ENCODE measurements around the gene CRIP1. TPM values are rescaled to one million over a fixed set of nuclear protein-coding genes. Genes with fewer than 3 reads are reported as not detected.

CRIP1 gene
- total and polyA plus RNA-seq, 8 donors: 3.5 to 149 (median 60.1) TPM; not detected in 1

GRCh38 chr14:105469456-105470349 is 17.0 kb upstream of the CRIP1 start:
- TF ChIP-seq, protein P1, sequence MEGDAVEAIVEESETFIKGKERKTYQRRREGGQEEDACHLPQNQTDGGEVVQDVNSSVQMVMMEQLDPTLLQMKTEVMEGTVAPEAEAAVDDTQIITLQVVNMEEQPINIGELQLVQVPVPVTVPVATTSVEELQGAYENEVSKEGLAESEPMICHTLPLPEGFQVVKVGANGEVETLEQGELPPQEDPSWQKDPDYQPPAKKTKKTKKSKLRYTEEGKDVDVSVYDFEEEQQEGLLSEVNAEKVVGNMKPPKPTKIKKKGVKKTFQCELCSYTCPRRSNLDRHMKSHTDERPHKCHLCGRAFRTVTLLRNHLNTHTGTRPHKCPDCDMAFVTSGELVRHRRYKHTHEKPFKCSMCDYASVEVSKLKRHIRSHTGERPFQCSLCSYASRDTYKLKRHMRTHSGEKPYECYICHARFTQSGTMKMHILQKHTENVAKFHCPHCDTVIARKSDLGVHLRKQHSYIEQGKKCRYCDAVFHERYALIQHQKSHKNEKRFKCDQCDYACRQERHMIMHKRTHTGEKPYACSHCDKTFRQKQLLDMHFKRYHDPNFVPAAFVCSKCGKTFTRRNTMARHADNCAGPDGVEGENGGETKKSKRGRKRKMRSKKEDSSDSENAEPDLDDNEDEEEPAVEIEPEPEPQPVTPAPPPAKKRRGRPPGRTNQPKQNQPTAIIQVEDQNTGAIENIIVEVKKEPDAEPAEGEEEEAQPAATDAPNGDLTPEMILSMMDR (IDR thresholded peaks at IDR 0.05): no peak
- TF ChIP-seq POLR2AphosphoS5 (IDR thresholded peaks at IDR 0.05): peak in 1 of 3 donors; percentile 7
- peaks cover 0 to 16% (median 0%) of the 10 kb centered on the region in 3 donors for H3K27me3 ChIP-seq
- intact Hi-C loops (cut with DNase I; ENCODE audit: low total_unique reads): no loop called here
- H3K4me1 ChIP-seq: peaks cover 41 to 79% (median 69%) of the 10 kb centered on the region in 4 donors
- no peaks in the 10 kb centered on the region for H3K9me3 ChIP-seq
- peak overlapping the region; percentile 32 to 90 (median 61) for H3K27ac ChIP-seq
- no peak overlapping the region for H3K4me3 ChIP-seq
- WGBS, 5 donors: 60 to 88% (median 64%) methylated on average over 20 to 54 of the region's 54 CpGs
- H3K36me3 ChIP-seq: peaks cover 15 to 63% (median 54%) of the 10 kb centered on the region in 4 donors
- peak; percentile 57 to 94 for DNase-seq

- TF ChIP-seq POLR2A (IDR thresholded peaks at IDR 0.05): no peak
- TF ChIP-seq POLR2AphosphoS5 (IDR thresholded peaks at IDR 0.05): no peak
- TF ChIP-seq EP300 (IDR thresholded peaks at IDR 0.05): no peak
- TF ChIP-seq, protein P1 (IDR thresholded peaks at IDR 0.05): no peak
- intact Hi-C loops (cut with DNase I; ENCODE audit: low total_unique reads): no loop called here
- peak in 1 of 2 donors; percentile 45 for DNase-seq
- peak overlapping the region in 2 of 5 donors; percentile 84 to 90 for H3K27ac ChIP-seq
- H3K9me3 ChIP-seq: no peaks in the 10 kb centered on the region
- peaks cover 10 to 54% (median 45%) of the 10 kb centered on the region in 4 donors for H3K36me3 ChIP-seq
- H3K27me3 ChIP-seq: peaks cover 0 to 25% (median 0%) of the 10 kb centered on the region in 3 donors
- 79 to 92% (median 86%) methylated on average over 25 to 34 of the region's 34 CpGs for WGBS, 5 donors
- H3K4me3 ChIP-seq: no peak overlapping the region
- peaks cover 47 to 88% (median 78%) of the 10 kb centered on the region in 4 donors for H3K4me1 ChIP-seq
Observed at GRCh38 chr14:105470350-105471296, 16.1 kb upstream of the CRIP1 start.

DNA sequence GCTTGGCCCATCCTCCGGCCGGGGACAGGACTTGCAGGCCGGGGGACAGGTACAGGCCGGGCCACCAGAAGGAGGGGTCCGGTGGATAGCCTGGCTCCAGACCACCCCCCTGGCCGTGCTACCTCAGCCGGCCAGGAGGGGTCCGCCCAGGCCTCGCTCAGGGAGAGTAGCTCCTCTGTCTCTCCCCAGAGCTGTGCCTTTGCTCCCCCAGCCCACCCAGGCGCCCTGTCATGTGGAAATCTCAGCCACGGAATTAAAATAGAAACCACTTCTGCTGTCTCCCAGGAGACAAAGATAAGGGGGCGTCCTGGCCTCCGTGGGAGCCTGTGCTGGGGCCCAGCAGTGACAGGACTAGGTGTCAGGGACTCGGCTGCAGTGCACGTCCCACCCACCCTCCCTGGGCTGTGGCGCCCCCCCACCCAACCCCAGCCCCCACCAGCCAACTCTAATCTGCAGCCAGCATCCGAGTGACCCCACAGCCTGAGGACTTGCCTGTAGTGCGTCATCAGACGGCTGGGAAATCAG is 15.3 kb upstream of the CRIP1 start:
- TF ChIP-seq POLR2A (IDR thresholded peaks at IDR 0.05) (no peak), POLR2AphosphoS5 (IDR thresholded peaks at IDR 0.05) (no peak)
- Histone ChIP-seq H3K9me3 (no peaks in the 10 kb centered on the region), H3K4me3 (no peak overlapping the region), H3K27me3 (peaks cover 0 to 33% (median 0%) of the 10 kb centered on the region in 3 donors), H3K36me3 (peaks cover 9 to 47% (median 38%) of the 10 kb centered on the region in 4 donors), H3K27ac (peak overlapping the region in 2 of 5 donors; percentile 84 to 90), H3K4me1 (peaks cover 55 to 96% (median 85%) of the 10 kb centered on the region in 4 donors)
- intact Hi-C loops (cut with DNase I; ENCODE audit: low total_unique reads): no loop called here
- WGBS, 5 donors: 53 to 68% (median 62%) methylated on average over 9 to 19 of the region's 19 CpGs
- peak in 1 of 2 donors; percentile 65 for DNase-seq

GRCh38 chr14:105471823-105472485 is 14.7 kb upstream of the CRIP1 start:
- intact Hi-C loops (cut with DNase I; ENCODE audit: low total_unique reads): no loop called here

More at GRCh38 chr14:105471823-105472485, 14.7 kb upstream of the CRIP1 start:
- peaks cover 0 to 39% (median 0%) of the 10 kb centered on the region in 3 donors for H3K27me3 ChIP-seq
- no peak for DNase-seq
- peaks cover 61 to 96% (median 87%) of the 10 kb centered on the region in 4 donors for H3K4me1 ChIP-seq
- H3K27ac ChIP-seq: peak overlapping the region in 4 of 5 donors; percentile 38 to 90 (median 80)
- WGBS, 5 donors: 71 to 78% (median 76%) methylated on average over 3 to 8 of the region's 8 CpGs
- H3K4me3 ChIP-seq: no peak overlapping the region
- no peaks in the 10 kb centered on the region for H3K9me3 ChIP-seq
- TF ChIP-seq, protein P1 (IDR thresholded peaks at IDR 0.05): no peak
- TF ChIP-seq POLR2AphosphoS5 (IDR thresholded peaks at IDR 0.05) (no peak), EP300 (IDR thresholded peaks at IDR 0.05) (no peak), POLR2A (IDR thresholded peaks at IDR 0.05) (no peak)
- H3K36me3 ChIP-seq: peaks cover 5 to 41% (median 32%) of the 10 kb centered on the region in 4 donors

Data from stomach (tissue), 9 donors.